K562 (cell line): ENCODE data around the gene ALK. TPM values are rescaled to one million over a fixed set of nuclear protein-coding genes. Genes with fewer than 3 reads are reported as not detected.

Experiments used
- ATAC-seq: fragments of 200-7000 bp; cut with Tn5 transposase; 3 replicates; pipeline ENCODE4 v1.9.1; 2020; ENCODE audit warnings: moderate library complexity
- BruUV-seq: library from RNA; stranded (reverse); fragments of 400-500 nt; replicated peaks from 2 replicates; lab custom pipeline; 2021; lab: Mats Ljungman, UMichigan
- CTCF ChIA-PET: fragments of 300-600 bp; formaldehyde crosslinking; extraction: SDS; loops from one replicate; lab custom pipeline; 2021; ENCODE audit warnings: low intra/inter-chr PET ratio; lab: Yijun Ruan, JAX
- POLR2A ChIA-PET: fragments of 300-600, 350-650 bp; sonication (Branson Sonifier 250); formaldehyde crosslinking; extraction: SDS; loops from one replicate; lab custom pipeline; 2021; ENCODE audit warnings: antibody characterized with exemption, inconsistent platforms; lab: Yijun Ruan, JAX
- DNase-seq, 4 experiments: peaks; one replicate each; pipeline versions ENCODE4 v3.0.0 to v3.0.0-alpha.2; 2011 to 2018; ENCODE audit warnings: low spot score in 3 of 4, mixed read lengths in 3 of 4; ENCODE audit errors: extremely low read depth in 1 of 4
- FAIRE-seq: peaks from 2 replicates; lab custom pipeline; 2011; peaks lifted over from hg19 to GRCh38; lab: Jason Lieb, UNC
- H2AFZ ChIP-seq: 2 replicates; pipeline ENCODE4 v1.6.0; 2011; ENCODE audit warnings: low read depth, low read length, control low read depth, inconsistent platforms
- H3K27ac ChIP-seq: fragments of 200-600 bp; 3 replicates; pipeline ENCODE4 v1.8.0; 2011; ENCODE audit warnings: low read depth, mild to moderate bottlenecking, control low read depth, inconsistent platforms, low read length, moderate library complexity, mixed read lengths; ENCODE audit errors: extremely low read depth
- H3K27me3 ChIP-seq, 2 experiments: fragments of 300-600 bp in 1 of 2; 2 replicates in 1 of 2; 3 replicates in 1 of 2; pipeline versions ENCODE4 v1.6.0 to v1.8.0; 2011; ENCODE audit warnings: inconsistent platforms in 2 of 2, low read length in 2 of 2, mild to moderate bottlenecking in 1 of 2, mixed read lengths in 1 of 2, moderate library complexity in 1 of 2; ENCODE audit not compliant: control insufficient read depth in 2 of 2, insufficient read depth in 2 of 2
- H3K36me3 ChIP-seq: fragments of 300-600 bp; 3 replicates; pipeline ENCODE4 v1.8.0; 2011; ENCODE audit warnings: mild to moderate bottlenecking, low read length, inconsistent platforms; ENCODE audit not compliant: control insufficient read depth, insufficient read depth
- H3K4me1 ChIP-seq, 2 experiments: fragments of 200-600 bp in 1 of 2; replicated peaks in 1 of 2; 2 replicates in 1 of 2; 3 replicates in 1 of 2; pipeline versions ENCODE4 v1.5.1 to v1.8.0; 2011; ENCODE audit warnings: inconsistent platforms in 2 of 2, low read length in 2 of 2, mild to moderate bottlenecking in 1 of 2, mixed read lengths in 1 of 2, moderate library complexity in 1 of 2; ENCODE audit not compliant: control insufficient read depth in 2 of 2, insufficient read depth in 2 of 2
- H3K4me2 ChIP-seq: 2 replicates; pipeline ENCODE4 v1.6.1; 2011; ENCODE audit warnings: low read length, control low read depth, inconsistent platforms, mixed read lengths; ENCODE audit not compliant: insufficient read depth
- H3K4me3 ChIP-seq: fragments of 200-600 bp; sonication (generic), shearing (Covaris generic); 2 replicates; pipeline ENCODE4 v1.5.1; 2016; ENCODE audit warnings: control low read depth, inconsistent platforms
- H3K79me2 ChIP-seq: fragments of 200-600 bp; 3 replicates; pipeline ENCODE4 v1.8.0; 2011; ENCODE audit warnings: low read length, inconsistent platforms; ENCODE audit not compliant: control insufficient read depth, insufficient read depth
- H3K9ac ChIP-seq, 2 experiments: 2 replicates each; pipeline versions ENCODE4 v1.6.0 to v1.6.1; 2011; ENCODE audit warnings: low read depth in 2 of 2, low read length in 2 of 2, control low read depth in 1 of 2, inconsistent platforms in 1 of 2, mild to moderate bottlenecking in 1 of 2, mixed read lengths in 1 of 2; ENCODE audit not compliant: insufficient read depth in 1 of 2
- H3K9me1 ChIP-seq: one replicate; pipeline ENCODE4 v1.6.0; 2011; ENCODE audit warnings: inconsistent platforms, mild to moderate bottlenecking, low read length, moderate library complexity; ENCODE audit not compliant: control insufficient read depth, insufficient read depth
- H3K9me3 ChIP-seq: replicated peaks from 2 replicates; pipeline ENCODE4 v1.5.1; 2011; ENCODE audit warnings: low read depth, low read length, inconsistent platforms; ENCODE audit not compliant: control insufficient read depth, insufficient read depth
- H4K20me1 ChIP-seq: replicated peaks from 2 replicates; pipeline ENCODE4 v1.6.1; 2011; ENCODE audit warnings: low read length, inconsistent platforms, mixed read lengths; ENCODE audit not compliant: control insufficient read depth, insufficient read depth
- E2F3 ChIP-seq: fragments of 250-450 bp; sonication (Bioruptor Pico); IDR thresholded peaks from 2 replicates; pipeline ENCODE4 v1.4.0; 2020; ENCODE audit warnings: mild to moderate bottlenecking
- LARP7 ChIP-seq: fragments of 450-650 bp; IDR thresholded peaks from 2 replicates; pipeline ENCODE4 v1.6.1; 2016
- OTX1 ChIP-seq: fragments of 450-650 bp; formaldehyde crosslinking; IDR thresholded peaks from 2 replicates; pipeline ENCODE4 v1.4.0; 2022; ENCODE audit warnings: mild to moderate bottlenecking
- PHF21A ChIP-seq: fragments of 450-650 bp; IDR thresholded peaks from 2 replicates; pipeline ENCODE4 v1.6.1; 2017; ENCODE audit warnings: low read depth, borderline replicate concordance
- POLR2G ChIP-seq: fragments of 200-400 bp; formaldehyde crosslinking; IDR thresholded peaks from 2 replicates; pipeline ENCODE4 v1.6.1; 2017; ENCODE audit warnings: low read depth, mild to moderate bottlenecking, antibody characterized with exemption, low read length, moderate library complexity
- U2AF2 ChIP-seq: fragments of 200-400 bp; formaldehyde crosslinking; optimal IDR thresholded peaks from 2 replicates; pipeline ENCODE3; 2017; ENCODE audit warnings: low read depth, mild to moderate bottlenecking, low read length
- WHSC1 ChIP-seq: IDR thresholded peaks from one replicate; pipeline ENCODE4 v1.6.1; 2012; ENCODE audit warnings: low read length, control low read depth, inconsistent platforms
- ZNF124 ChIP-seq: sonication (generic); formaldehyde crosslinking; IDR thresholded peaks from 2 replicates; pipeline ENCODE4 v1.8.1; 2022; ENCODE audit warnings: missing genetic modification reagents
- WGBS: fragments of 100-300 bp; shearing (Covaris generic); methylation state at CpG from one replicate; pipeline ENCODE4 v1.1.6; 2016; ENCODE audit warnings: low coverage, mixed read lengths; ENCODE audit not compliant: insufficient coverage; ENCODE audit errors: missing lambda C conversion rate; 5-methylcytosine and 5-hydroxymethylcytosine counted together
- in situ Hi-C: fragments of 300-500 bp; cut with MboI; formaldehyde crosslinking; loops from 4 replicates; pipeline ENCODE4 v1.15.0; 2018; ENCODE audit warnings: inconsistent platforms, mixed read lengths
- intact Hi-C: fragments of 100-400 bp; cut with micrococcal nuclease; formaldehyde crosslinking; loops from 2 replicates; pipeline ENCODE4 v1.14.2; 2022
- polyA plus RNA-seq, 8 experiments: library from polyadenylated mRNA; depleted of rRNA in 4 of 8; stranded (reverse) in 5 of 8; unstranded in 3 of 8; fragments of >200 nt; fragmentation: Nextera tagmentation in 2 of 8; fragmentation: Illumina TruSeq in 1 of 8; extraction: Ambion mirVana in 2 of 8; extraction: Trizol in 1 of 8; gene quantifications; 2 replicates each; pipeline versions ENCODE4 v1.2.1 to v1.2.3, GENCODE V29; 2011 to 2014; ENCODE audit warnings: inconsistent platforms in 1 of 8, missing spikeins in 1 of 8
- total RNA-seq, 7 experiments: library from RNA; depleted of rRNA in 6 of 7; stranded (reverse); fragments of >200 nt in 6 of 7; fragmentation: Illumina TruSeq in 2 of 7; extraction: Trizol in 2 of 7; gene quantifications; 2 replicates each; pipeline versions ENCODE4 v1.2.1 to v1.2.3, GENCODE V29; 2011 to 2021; ENCODE audit warnings: low replicate concordance in 1 of 7

The ALK gene
- total and polyA plus RNA-seq, 9 of the 15 experiments (the other 6 are each of a cell fraction or from before 2014, with no cell fraction given), result not detected

DNA sequence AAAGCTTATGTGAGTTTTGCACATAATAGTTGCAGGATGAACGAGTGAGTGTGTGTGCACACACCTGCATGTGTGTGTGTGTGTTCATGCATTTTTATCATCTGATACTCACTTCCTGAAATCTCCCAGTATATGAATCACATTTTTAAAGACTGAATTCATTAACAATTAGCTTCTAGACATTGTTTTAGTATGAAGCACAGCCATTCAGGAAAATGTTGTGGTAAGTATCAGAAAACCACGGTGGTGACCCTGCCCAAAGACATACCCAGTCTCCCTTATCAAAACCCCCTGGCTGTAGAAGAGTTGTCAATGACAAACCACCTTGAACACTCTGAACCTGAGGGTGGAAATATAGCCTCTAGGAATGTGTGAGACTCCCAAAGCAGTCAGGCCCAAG lies 220.8 kb downstream of the ALK start:
- H3K9me1 ChIP-seq, result no peaks in the 10 kb centered on the region
- intact Hi-C loops, result no loop called here
- H3K9me3 ChIP-seq, result no peaks in the 10 kb centered on the region
- H3K9ac ChIP-seq, result no peak overlapping the region
- CTCF ChIA-PET, result no interaction called here
- no peak for ATAC-seq
- H3K36me3 ChIP-seq, result no peaks in the 10 kb centered on the region
- H3K27ac ChIP-seq, result no peak overlapping the region
- in situ Hi-C loops, result no loop called here
- FAIRE-seq, result no peak
- no peak overlapping the region for H3K4me3 ChIP-seq
- no peaks in the 10 kb centered on the region for H3K27me3 ChIP-seq
- TF ChIP-seq WHSC1 (no peak), E2F3 (CRISPR knock-in tag) (no peak), U2AF2 (no peak), POLR2G (no peak), ZNF124 (CRISPR knock-in tag) (no peak), OTX1 (CRISPR knock-in tag) (no peak)
- TF ChIP-seq, all 486 proteins: peak for 0
- POLR2A ChIA-PET, result no interaction called here
- no peaks in the 10 kb centered on the region for H3K79me2 ChIP-seq
- WGBS, result 0% methylated on average over 2 of the region's 2 CpGs
- no peak overlapping the region for H2AFZ ChIP-seq
- no TSS peak for BruUV-seq
- DNase-seq, result no peak
- no peaks in the 10 kb centered on the region; the same call in 1 of the 2 replicates for H4K20me1 ChIP-seq
- H3K4me2 ChIP-seq, result no peak overlapping the region
- no peaks in the 10 kb centered on the region for H3K4me1 ChIP-seq

DNA sequence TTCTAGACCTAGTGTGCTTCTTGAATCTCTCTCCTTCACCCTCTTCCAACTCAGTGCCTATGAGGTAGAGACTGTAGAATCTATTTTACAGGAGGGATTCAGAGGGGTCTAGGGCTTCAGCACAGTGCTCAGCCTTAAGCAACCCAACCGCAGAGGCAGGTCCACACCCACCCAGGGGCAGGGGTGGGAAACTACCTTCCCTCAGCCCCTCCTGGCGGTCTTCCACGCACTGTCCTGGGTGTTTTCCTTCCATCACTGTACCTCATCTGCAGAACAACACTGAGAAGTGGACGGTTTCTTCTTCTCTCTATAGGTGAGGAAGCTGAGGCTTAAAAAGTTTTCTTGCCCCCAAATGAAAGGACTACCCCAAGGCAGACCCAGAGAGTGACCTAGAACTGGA lies 222.3 kb downstream of the ALK start:
- ATAC-seq (no peak), DNase-seq (no peak), FAIRE-seq (no peak)
- Histone ChIP-seq H4K20me1 (no peaks in the 10 kb centered on the region; the same call in 1 of the 2 replicates), H3K9me1 (no peaks in the 10 kb centered on the region), H3K9ac (no peak overlapping the region), H3K4me2 (no peak overlapping the region), H3K4me3 (no peak overlapping the region), H2AFZ (no peak overlapping the region), H3K27ac (no peak overlapping the region), H3K79me2 (no peaks in the 10 kb centered on the region), H3K27me3 (no peaks in the 10 kb centered on the region), H3K4me1 (no peaks in the 10 kb centered on the region), H3K36me3 (no peaks in the 10 kb centered on the region), H3K9me3 (no peaks in the 10 kb centered on the region)
- ChIA-PET POLR2A (interaction anchor here (0.6 kb wide), 1 partner anchor 46 kb away, joined by 3 read pairs; no protein-coding TSS in a partner anchor), CTCF (no interaction called here)
- 0% methylated on average over 3 of the region's 4 CpGs for WGBS
- intact Hi-C loops, result no loop called here
- TF ChIP-seq PHF21A, result no peak
- TF ChIP-seq LARP7, result no peak
- in situ Hi-C loops, result no loop called here
- BruUV-seq, result no TSS peak
